Liver (tissue), 9 donors: ENCODE measurements around the gene CT47C1. TPM values are rescaled to one million over a fixed set of nuclear protein-coding genes. Genes with fewer than 3 reads are reported as not detected.
"Not testable (repeated sequence)": the region's sequence is repeated elsewhere in the genome, so short reads cannot be mapped to it uniquely, and the experiment has no call there.

Source experiments
- DNase-seq: peaks from one replicate; pipeline ENCODE4 v3.0.0-alpha.2; 2017; ENCODE audit warnings: low spot score
- H3K27ac ChIP-seq, 2 donors: one replicate each; pipeline ENCODE4 v1.7.0; 2013; ENCODE audit warnings: inconsistent platforms in 2 of 2, low read length in 2 of 2, control low read depth in 1 of 2, low read depth in 1 of 2, mild to moderate bottlenecking in 1 of 2
- H3K27me3 ChIP-seq, 4 donors: one replicate each; pipeline versions ENCODE4 v1.6.1 to v1.7.0; 2013; ENCODE audit warnings: low read length in 3 of 4, inconsistent platforms in 1 of 4, mild to moderate bottlenecking in 1 of 4, moderate library complexity in 1 of 4; ENCODE audit not compliant: control insufficient read depth in 4 of 4, insufficient read depth in 4 of 4
- H3K36me3 ChIP-seq, 4 donors: one replicate each; pipeline versions ENCODE4 v1.6.1 to v1.7.0; 2013; ENCODE audit warnings: low read length in 3 of 4, mild to moderate bottlenecking in 3 of 4, low read depth in 1 of 4, moderate library complexity in 1 of 4; ENCODE audit not compliant: control insufficient read depth in 4 of 4, insufficient read depth in 3 of 4
- H3K4me1 ChIP-seq, 4 donors: one replicate each; pipeline versions ENCODE4 v1.6.1 to v1.7.0; 2013; ENCODE audit warnings: low read length in 3 of 4, mild to moderate bottlenecking in 3 of 4, moderate library complexity in 1 of 4; ENCODE audit not compliant: control insufficient read depth in 4 of 4, insufficient read depth in 4 of 4
- H3K4me3 ChIP-seq, 3 donors: one replicate each; pipeline versions ENCODE4 v1.6.1 to v1.7.0; 2013; ENCODE audit warnings: low read length in 3 of 3, control low read depth in 1 of 3, low read depth in 1 of 3, mild to moderate bottlenecking in 1 of 3
- H3K9ac ChIP-seq, 2 donors: one replicate each; pipeline ENCODE4 v1.7.0; 2013; ENCODE audit warnings: low read length in 2 of 2, mild to moderate bottlenecking in 2 of 2, moderate library complexity in 2 of 2, control low read depth in 1 of 2, low read depth in 1 of 2
- H3K9me3 ChIP-seq, 4 donors: one replicate each; pipeline versions ENCODE4 v1.6.1 to v1.7.0; 2013; ENCODE audit warnings: low read length in 3 of 4; ENCODE audit not compliant: control insufficient read depth in 4 of 4
- ATF3 ChIP-seq: IDR thresholded peaks from 2 replicates; pipeline ENCODE4 v1.6.1; 2016; ENCODE audit warnings: antibody characterized with exemption
- CTCF ChIP-seq: fragments of 150-350 bp; IDR thresholded peaks from 2 replicates; pipeline ENCODE4 v1.5.1; 2017; ENCODE audit warnings: improper control_type of control experiment, low read depth, low read length; ENCODE audit not compliant: missing input control
- EGR1 ChIP-seq, 2 donors: IDR thresholded peaks; 2 replicates each; pipeline ENCODE4 v1.6.1; 2016 to 2018; ENCODE audit warnings: antibody characterized with exemption in 2 of 2, low read depth in 2 of 2
- FOXA1 ChIP-seq: IDR thresholded peaks from 2 replicates; pipeline ENCODE4 v1.6.1; 2016; ENCODE audit warnings: antibody characterized with exemption
- GABPA ChIP-seq, 2 donors: IDR thresholded peaks in 1 of 2; conservative IDR thresholded peaks in 1 of 2; 2 replicates each; pipeline ENCODE4 v1.6.1; 2016; ENCODE audit warnings: antibody characterized with exemption in 2 of 2, mild to moderate bottlenecking in 1 of 2, moderate library complexity in 1 of 2
- HNF4A ChIP-seq, 2 donors: conservative IDR thresholded peaks; 2 replicates each; pipeline ENCODE4 v1.6.1; 2016; ENCODE audit warnings: antibody characterized with exemption in 2 of 2, mild to moderate bottlenecking in 2 of 2
- HNF4G ChIP-seq: IDR thresholded peaks from 2 replicates; pipeline ENCODE4 v1.6.1; 2016; ENCODE audit warnings: antibody characterized with exemption
- JUND ChIP-seq, 2 donors: IDR thresholded peaks; 2 replicates each; pipeline ENCODE4 v1.6.1; 2016; ENCODE audit warnings: antibody characterized with exemption in 2 of 2
- MAX ChIP-seq: IDR thresholded peaks from 2 replicates; pipeline ENCODE4 v1.6.1; 2016; ENCODE audit warnings: antibody characterized with exemption
- REST ChIP-seq: IDR thresholded peaks from 2 replicates; pipeline ENCODE4 v1.6.1; 2016; ENCODE audit warnings: antibody characterized with exemption, mild to moderate bottlenecking
- RXRA ChIP-seq, 2 donors: IDR thresholded peaks; 2 replicates each; pipeline ENCODE4 v1.6.1; 2017 to 2018; ENCODE audit warnings: antibody characterized with exemption in 2 of 2, mild to moderate bottlenecking in 1 of 2
- SP1 ChIP-seq: IDR thresholded peaks from 2 replicates; pipeline ENCODE4 v1.6.1; 2018; ENCODE audit warnings: antibody characterized with exemption, mild to moderate bottlenecking
- TAF1 ChIP-seq: conservative IDR thresholded peaks from 2 replicates; pipeline ENCODE4 v1.6.1; 2016; ENCODE audit warnings: antibody characterized with exemption, mild to moderate bottlenecking
- YY1 ChIP-seq: IDR thresholded peaks from 2 replicates; pipeline ENCODE4 v1.6.1; 2016; ENCODE audit warnings: antibody characterized with exemption, mild to moderate bottlenecking
- ZBTB33 ChIP-seq: IDR thresholded peaks from 2 replicates; pipeline ENCODE4 v1.6.1; 2016; ENCODE audit warnings: antibody characterized with exemption
- WGBS: extraction: QIAGEN DNeasy Blood & Tissue Kit; methylation state at CpG from one replicate; pipeline ENCODE4 v1.1.7; 2013; 5-methylcytosine and 5-hydroxymethylcytosine counted together
- polyA plus RNA-seq, 2 donors: library from polyadenylated mRNA; stranded (reverse) in 1 of 2; unstranded in 1 of 2; fragments of 200-250 nt in 1 of 2; fragments of >200 nt in 1 of 2; fragmentation: Nextera tagmentation in 1 of 2; extraction: Ambion mirVana in 1 of 2; gene quantifications; one replicate each; pipeline versions ENCODE4 v1.2.1 to v1.2.3, GENCODE V29; 2013 to 2015
- total RNA-seq, 2 donors: library from RNA; depleted of rRNA; stranded (reverse); fragments of >200 nt; gene quantifications; one replicate each; pipeline ENCODE4 v1.2.3, GENCODE V29; 2014
- donor health status: healthy.
- donor health status: healthy.
- donor health status: healthy.
- donor health status: healthy.
- donor health status: healthy.

The CT47C1 gene
- total and polyA plus RNA-seq, 4 donors = not detected

- H3K9me3 ChIP-seq = no peaks in the 10 kb centered on the region
- WGBS = 99% methylated on average over 5 of the region's 5 CpGs
- no peak overlapping the region for H3K4me3 ChIP-seq
- H3K36me3 ChIP-seq = peaks cover 0 to 4% (median 2%) of the 10 kb centered on the region in 4 donors
- no peaks in the 10 kb centered on the region for H3K27me3 ChIP-seq
- DNase-seq = no peak
- H3K27ac ChIP-seq = no peak overlapping the region
- TF ChIP-seq RXRA (IDR thresholded peaks at IDR 0.05) (no peak), JUND (IDR thresholded peaks at IDR 0.05) (no peak), HNF4A (conservative IDR thresholded peaks at IDR 0.05) (no peak), SP1 (no peak)
- no peak overlapping the region for H3K9ac ChIP-seq
- H3K4me1 ChIP-seq = no peaks in the 10 kb centered on the region
These were observed 46.9 kb upstream of the CT47C1 start for GRCh38 chrX:119025900-119026299.

- not testable (repeated sequence) for H3K4me3 ChIP-seq, H3K36me3 ChIP-seq, H3K27me3 ChIP-seq, H3K4me1 ChIP-seq, H3K9ac ChIP-seq, DNase-seq, H3K27ac ChIP-seq, H3K9me3 ChIP-seq
- 93% methylated on average over 2 of the region's 2 CpGs for WGBS
These were observed 46.4 kb upstream of the CT47C1 start for GRCh38 chrX:119026344-119026743.

GRCh38 chrX:119027960-119028732, 44.6 kb upstream of the CT47C1 start:
- not testable (repeated sequence) for H3K36me3 ChIP-seq, H3K4me3 ChIP-seq, H3K4me1 ChIP-seq, DNase-seq, H3K27ac ChIP-seq, H3K27me3 ChIP-seq, H3K9ac ChIP-seq, H3K9me3 ChIP-seq
- WGBS = 98% methylated on average over 28 of the region's 28 CpGs

- Histone ChIP-seq H3K4me1 (no peaks in the 10 kb centered on the region), H3K27me3 (no peaks in the 10 kb centered on the region), H3K9me3 (no peaks in the 10 kb centered on the region), H3K4me3 (no peak overlapping the region), H3K36me3 (no peaks in the 10 kb centered on the region), H3K27ac (no peak overlapping the region), H3K9ac (no peak overlapping the region)
- WGBS = 75% methylated on average over 1 of the region's 1 CpG
- no peak for DNase-seq
- TF ChIP-seq MAX (no peak), TAF1 (no peak), GABPA (IDR thresholded peaks at IDR 0.05 in 1 of 2, conservative IDR thresholded peaks at IDR 0.05 in 1 of 2) (no peak), FOXA1 (no peak), ZBTB33 (no peak), CTCF (no peak), RXRA (IDR thresholded peaks at IDR 0.05) (no peak), REST (no peak), ATF3 (no peak), HNF4A (conservative IDR thresholded peaks at IDR 0.05) (no peak), EGR1 (IDR thresholded peaks at IDR 0.05; ENCODE audit: low read depth in 2 of 2) (no peak), YY1 (no peak), HNF4G (no peak), JUND (IDR thresholded peaks at IDR 0.05) (no peak)
These were observed 44.0 kb upstream of the CT47C1 start for GRCh38 chrX:119028733-119029330.
